Lower leg skin (tissue), 3 donors: ENCODE data around the gene RNF144A.

ENCODE experiments used
- POLR2A ChIP-seq, 2 donors: fragments of 450-650 bp; IDR thresholded peaks; one replicate each; pipeline ENCODE4 v1.6.1; 2016 to 2017; ENCODE audit warnings: antibody characterized with exemption in 2 of 2, mild to moderate bottlenecking in 1 of 2, moderate library complexity in 1 of 2
- TF ChIP-seq, protein P1 (sequence below), 3 donors: fragments of 450-650 bp; IDR thresholded peaks; one replicate each; pipeline ENCODE4 v1.5.1; 2016; ENCODE audit warnings: antibody characterized with exemption in 3 of 3, mild to moderate bottlenecking in 3 of 3, moderate library complexity in 2 of 3

DNA sequence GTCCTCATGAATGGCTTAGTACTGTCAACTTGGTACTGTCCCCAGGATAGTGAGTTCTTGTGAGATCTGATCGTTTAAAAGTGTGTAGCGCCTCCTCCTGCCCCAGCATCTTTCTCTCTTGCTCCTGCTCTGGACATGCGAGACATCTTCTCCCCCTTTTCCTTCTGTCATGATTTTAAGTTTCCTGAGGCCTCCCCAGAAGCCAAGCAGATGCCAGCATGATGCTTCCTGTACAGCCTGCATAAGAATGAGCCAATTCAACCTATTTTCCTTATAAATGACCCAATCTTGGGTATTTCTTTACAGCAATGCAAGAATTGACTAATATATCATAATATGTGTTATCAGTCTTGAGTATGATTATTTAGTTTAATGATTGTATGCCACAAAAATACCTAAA lies 43.2 kb upstream of the RNF144A start:
- TF ChIP-seq POLR2A (IDR thresholded peaks at IDR 0.05): no peak
- TF ChIP-seq, protein P1, sequence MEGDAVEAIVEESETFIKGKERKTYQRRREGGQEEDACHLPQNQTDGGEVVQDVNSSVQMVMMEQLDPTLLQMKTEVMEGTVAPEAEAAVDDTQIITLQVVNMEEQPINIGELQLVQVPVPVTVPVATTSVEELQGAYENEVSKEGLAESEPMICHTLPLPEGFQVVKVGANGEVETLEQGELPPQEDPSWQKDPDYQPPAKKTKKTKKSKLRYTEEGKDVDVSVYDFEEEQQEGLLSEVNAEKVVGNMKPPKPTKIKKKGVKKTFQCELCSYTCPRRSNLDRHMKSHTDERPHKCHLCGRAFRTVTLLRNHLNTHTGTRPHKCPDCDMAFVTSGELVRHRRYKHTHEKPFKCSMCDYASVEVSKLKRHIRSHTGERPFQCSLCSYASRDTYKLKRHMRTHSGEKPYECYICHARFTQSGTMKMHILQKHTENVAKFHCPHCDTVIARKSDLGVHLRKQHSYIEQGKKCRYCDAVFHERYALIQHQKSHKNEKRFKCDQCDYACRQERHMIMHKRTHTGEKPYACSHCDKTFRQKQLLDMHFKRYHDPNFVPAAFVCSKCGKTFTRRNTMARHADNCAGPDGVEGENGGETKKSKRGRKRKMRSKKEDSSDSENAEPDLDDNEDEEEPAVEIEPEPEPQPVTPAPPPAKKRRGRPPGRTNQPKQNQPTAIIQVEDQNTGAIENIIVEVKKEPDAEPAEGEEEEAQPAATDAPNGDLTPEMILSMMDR (IDR thresholded peaks at IDR 0.05): no peak
